Embryonic facial prominence (tissue), 1 donor: Measurements from ENCODE around the gene ACOT11.

Experiments used
- DNase-seq: peaks from one replicate; pipeline ENCODE4 v3.0.0-alpha.2; 2016; ENCODE audit errors: extremely low spot score

Gene ACOT11

GRCh38 chr1:54645806-54646676, 98.0 kb downstream of the ACOT11 start:
- no peak for DNase-seq

- DNase-seq: no peak
Measured at GRCh38 chr1:54649130-54649898, 101.3 kb downstream of the ACOT11 start.

- DNase-seq: no peak
Measured at GRCh38 chr1:54649921-54650320, 101.9 kb downstream of the ACOT11 start.

- DNase-seq: no peak
Measured at GRCh38 chr1:54650417-54650816, 102.4 kb downstream of the ACOT11 start.

- no peak for DNase-seq
Measured at GRCh38 chr1:54651608-54652007, 103.6 kb downstream of the ACOT11 start.

- no peak for DNase-seq
Measured at GRCh38 chr1:54652168-54652567, 104.1 kb downstream of the ACOT11 start.

- no peak for DNase-seq
Measured at GRCh38 chr1:54653036-54653435, 105.0 kb downstream of the ACOT11 start.

- DNase-seq: no peak
Measured at GRCh38 chr1:54658164-54658913, 110.3 kb downstream of the ACOT11 start.
